DMS153 (cell line): ENCODE results near the gene POLR2F.
"Not testable (repeated sequence)": the region's sequence is repeated elsewhere in the genome, so short reads cannot be mapped to it uniquely, and the experiment has no call there.

ENCODE experiments used
- DNase-seq: peaks from one replicate; lab custom pipeline; 2025; lab: John Stamatoyannopoulos, UW

The POLR2F gene

GRCh38 chr22:37953062-37953436, 450 bp upstream of the POLR2F start:
- DNase-seq = no peak

- DNase-seq = no peak
These were observed 1.2 kb downstream of the POLR2F start for GRCh38 chr22:37954686-37955085.

GRCh38 chr22:37955825-37956397, 2.4 kb downstream of the POLR2F start:
- not testable (repeated sequence) for DNase-seq

- no peak for DNase-seq
These were observed 3.7 kb downstream of the POLR2F start for GRCh38 chr22:37957232-37957631.

GRCh38 chr22:37959231-37959825, 5.8 kb downstream of the POLR2F start:
- DNase-seq = no peak

GRCh38 chr22:37961062-37961461, 7.6 kb downstream of the POLR2F start:
- DNase-seq = no peak

- no peak for DNase-seq
These were observed 12.6 kb downstream of the POLR2F start for GRCh38 chr22:37965940-37966664.

GRCh38 chr22:37967147-37967546, 13.6 kb downstream of the POLR2F start:
- DNase-seq = no peak

GRCh38 chr22:37967637-37968451, 14.3 kb downstream of the POLR2F start:
- no peak for DNase-seq

GRCh38 chr22:37968452-37969251, 15.2 kb downstream of the POLR2F start:
- no peak for DNase-seq

GRCh38 chr22:37970864-37971263, 17.4 kb downstream of the POLR2F start:
- DNase-seq = no peak

GRCh38 chr22:37971475-37972434, 18.3 kb downstream of the POLR2F start:
- no peak for DNase-seq

- DNase-seq = no peak
These were observed 19.0 kb downstream of the POLR2F start for GRCh38 chr22:37972527-37972926.

GRCh38 chr22:37973271-37974170, 20.0 kb downstream of the POLR2F start:
- DNase-seq = no peak

- DNase-seq = no peak
These were observed 21.7 kb downstream of the POLR2F start for GRCh38 chr22:37975153-37975552.

- not testable (repeated sequence) for DNase-seq
These were observed 22.5 kb downstream of the POLR2F start for GRCh38 chr22:37976022-37976421.

- no peak for DNase-seq
These were observed 23.0 kb downstream of the POLR2F start for GRCh38 chr22:37976547-37976946.

GRCh38 chr22:37979782-37980181, 26.3 kb downstream of the POLR2F start:
- DNase-seq = no peak

- no peak for DNase-seq
These were observed 27.9 kb downstream of the POLR2F start for GRCh38 chr22:37981282-37982011.
